Stimulated activated CD8-positive, alpha-beta memory T cell treated with anti-CD3 and anti-CD28 coated beads, Interleukin-2, amount 100 ng/mL, for 48 hours (primary cell): ENCODE results near the gene CRYGD.
A peak's percentile ranks its signal among the peaks of the same experiment; 100 is the strongest.

Experiments used
- DNase-seq, 2 donors: peaks; one replicate each; pipeline ENCODE4 v3.0.0-alpha.2; 2020; ENCODE audit warnings: low read depth in 2 of 2

CRYGD gene

DNA sequence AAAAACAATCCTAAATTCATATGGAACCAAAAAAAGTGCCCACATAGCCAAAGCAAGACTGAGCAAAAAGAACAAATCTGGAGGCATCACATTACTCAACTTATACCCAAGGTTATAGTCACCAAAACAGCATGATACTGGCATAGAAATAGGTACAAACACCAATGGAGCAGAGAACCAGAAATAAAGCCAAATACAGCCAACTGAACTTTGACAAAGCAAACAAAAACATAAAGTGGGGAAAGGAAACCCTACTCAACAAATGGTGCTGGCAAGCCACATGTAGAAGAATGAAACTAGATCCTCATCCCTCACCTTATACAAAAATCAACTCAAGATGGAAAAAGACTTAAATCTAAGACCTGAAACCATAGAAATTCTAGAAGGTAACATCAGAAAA is 40.5 kb downstream of the CRYGD start:
- no peak for DNase-seq

DNA sequence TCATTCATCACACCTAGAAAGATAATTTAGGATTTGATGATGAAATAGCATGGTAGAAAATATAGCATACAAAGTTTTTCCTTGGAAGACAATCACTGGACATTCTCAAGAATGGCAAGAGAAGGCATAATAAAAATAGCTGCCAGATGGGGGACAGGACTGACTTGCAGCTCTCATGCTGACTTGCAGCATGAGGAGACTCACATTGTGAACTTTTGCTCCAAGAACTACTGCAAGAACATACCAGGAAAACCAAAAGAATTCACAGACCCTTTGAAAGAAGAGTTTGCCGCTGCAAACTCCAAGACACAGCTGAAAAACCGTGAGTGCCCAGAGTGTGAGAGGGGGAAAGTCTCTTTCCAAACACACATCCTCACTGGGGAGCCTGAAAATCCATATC is 47.0 kb downstream of the CRYGD start:
- DNase-seq: no peak

DNA sequence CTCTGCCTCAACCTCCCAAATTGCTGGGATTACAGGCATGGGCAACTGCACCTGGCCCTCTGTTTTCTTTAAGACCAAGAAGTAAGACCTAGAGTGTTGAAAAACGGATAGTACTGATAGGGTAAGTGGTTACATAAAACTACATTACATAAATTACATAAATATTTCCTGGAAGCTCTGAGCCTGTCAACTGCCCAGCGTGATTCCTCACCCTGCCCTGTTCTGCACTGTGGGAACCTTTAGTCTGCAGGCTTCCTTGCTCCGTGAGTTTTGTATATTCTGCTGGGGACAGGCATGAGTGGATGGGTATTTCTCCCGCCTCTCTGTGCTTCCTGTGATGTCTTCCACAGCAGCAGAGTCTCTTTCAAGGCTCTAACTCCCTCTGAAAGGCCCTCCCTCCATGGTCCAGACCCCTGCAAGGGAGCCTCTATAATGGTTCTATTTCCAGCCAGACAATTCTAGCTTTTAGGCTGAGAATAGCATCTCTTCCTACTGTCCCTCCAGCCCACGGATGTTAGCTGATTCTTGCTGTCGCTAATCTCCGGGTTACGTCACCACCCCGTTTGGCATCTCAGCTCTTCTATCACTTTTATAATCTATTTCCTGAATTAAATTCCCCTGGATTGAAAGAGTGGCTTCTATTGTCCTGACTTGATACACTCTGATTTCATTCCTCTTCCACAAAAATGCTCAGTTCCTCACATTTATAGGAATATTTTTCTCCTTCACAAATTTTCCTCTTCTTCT is 49.5 kb downstream of the CRYGD start:
- no peak for DNase-seq

DNA sequence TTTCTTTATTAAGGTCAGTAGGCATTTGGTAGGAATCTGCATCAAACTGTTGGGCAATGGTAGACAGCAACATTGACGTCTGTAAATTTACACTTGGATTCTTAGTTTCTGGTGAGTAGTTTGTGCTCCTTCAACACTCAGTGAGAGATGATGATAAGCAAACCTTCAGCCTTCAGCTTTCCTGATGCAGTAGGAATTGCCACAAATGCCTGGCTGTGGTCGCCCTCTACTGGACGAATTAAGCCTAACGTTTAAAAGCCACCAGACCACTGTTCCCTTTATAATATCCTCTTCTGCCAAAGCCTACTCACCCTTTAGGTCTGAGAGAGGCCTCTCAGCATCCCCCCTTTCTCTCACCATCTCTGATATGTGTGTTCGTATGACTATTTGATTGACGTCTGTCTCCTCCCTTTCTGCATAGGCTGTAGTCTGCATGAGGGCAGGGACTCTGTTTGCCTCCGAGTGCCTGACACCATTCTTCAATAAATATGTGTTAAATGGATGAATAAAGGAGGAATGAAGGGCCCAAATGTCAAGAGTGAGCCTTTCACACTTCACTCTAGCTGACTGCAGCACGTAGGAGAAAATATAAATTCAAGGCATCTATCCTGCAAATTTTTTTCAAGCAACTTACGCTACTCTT is 52.0 kb downstream of the CRYGD start:
- peak; percentile 7 to 34 for DNase-seq
